ENCODE measurements around the gene C20orf96.

Gene C20orf96

GRCh38 chr20:312067-312466, 21.5 kb upstream of the C20orf96 start:
- DNase-seq: no peak

GRCh38 chr20:311609-312008, 21.1 kb upstream of the C20orf96 start:
- DNase-seq: no peak

GRCh38 chr20:310645-311044, 20.1 kb upstream of the C20orf96 start:
- no peak for DNase-seq

GRCh38 chr20:309841-310644, 19.5 kb upstream of the C20orf96 start:
- peak; percentile 98 for DNase-seq

- DNase-seq: no peak
These were observed 18.8 kb upstream of the C20orf96 start for GRCh38 chr20:309306-309840.

GRCh38 chr20:308427-309038, 18.0 kb upstream of the C20orf96 start:
- no peak for DNase-seq

GRCh38 chr20:305745-306144, 15.2 kb upstream of the C20orf96 start:
- DNase-seq: no peak

GRCh38 chr20:301886-302848, 11.6 kb upstream of the C20orf96 start:
- no peak for DNase-seq

- DNase-seq: peak; percentile 58
These were observed 9.9 kb upstream of the C20orf96 start for GRCh38 chr20:300345-300990.

- DNase-seq: no peak
These were observed 8.3 kb upstream of the C20orf96 start for GRCh38 chr20:298776-299391.

- peak; percentile 73 for DNase-seq
These were observed 7.6 kb upstream of the C20orf96 start for GRCh38 chr20:297925-298775.

- peak; percentile 93 for DNase-seq
These were observed 6.8 kb upstream of the C20orf96 start, which contains the start of gene ZCCHC3 for GRCh38 chr20:297098-297924. ZCCHC3 (plus strand) TSS chr20:297570; CDS start chr20:297587, 17 bp downstream.

GRCh38 chr20:295804-296203, 5.3 kb upstream of the C20orf96 start:
- no peak for DNase-seq

- no peak for DNase-seq
These were observed 4.1 kb upstream of the C20orf96 start for GRCh38 chr20:294602-295001.

- DNase-seq: no peak
These were observed 862 bp downstream of the C20orf96 start for GRCh38 chr20:289693-290083.

- no peak for DNase-seq
These were observed 1.4 kb downstream of the C20orf96 start for GRCh38 chr20:288956-289692.

- DNase-seq: no peak
These were observed 4.0 kb downstream of the C20orf96 start for GRCh38 chr20:286508-286907.

GRCh38 chr20:284172-284571, 6.4 kb downstream of the C20orf96 start:
- DNase-seq: no peak

Data from right forelimb (tissue), 1 donor.